ENCODE results near the gene TMEM108. TPM values are rescaled to one million over a fixed set of nuclear protein-coding genes. Genes with fewer than 3 reads are reported as not detected.

TMEM108 gene
- total and polyA plus RNA-seq, 11 donors: 0.14 to 2.8 (median 0.57) TPM

- 83 to 92% (median 87%) methylated on average over 2 of the region's 2 CpGs for WGBS, 4 donors
- ATAC-seq (no peak), DNase-seq (no peak)
- TF ChIP-seq POLR2A (IDR thresholded peaks at IDR 0.05): no peak
- TF ChIP-seq, protein P1, sequence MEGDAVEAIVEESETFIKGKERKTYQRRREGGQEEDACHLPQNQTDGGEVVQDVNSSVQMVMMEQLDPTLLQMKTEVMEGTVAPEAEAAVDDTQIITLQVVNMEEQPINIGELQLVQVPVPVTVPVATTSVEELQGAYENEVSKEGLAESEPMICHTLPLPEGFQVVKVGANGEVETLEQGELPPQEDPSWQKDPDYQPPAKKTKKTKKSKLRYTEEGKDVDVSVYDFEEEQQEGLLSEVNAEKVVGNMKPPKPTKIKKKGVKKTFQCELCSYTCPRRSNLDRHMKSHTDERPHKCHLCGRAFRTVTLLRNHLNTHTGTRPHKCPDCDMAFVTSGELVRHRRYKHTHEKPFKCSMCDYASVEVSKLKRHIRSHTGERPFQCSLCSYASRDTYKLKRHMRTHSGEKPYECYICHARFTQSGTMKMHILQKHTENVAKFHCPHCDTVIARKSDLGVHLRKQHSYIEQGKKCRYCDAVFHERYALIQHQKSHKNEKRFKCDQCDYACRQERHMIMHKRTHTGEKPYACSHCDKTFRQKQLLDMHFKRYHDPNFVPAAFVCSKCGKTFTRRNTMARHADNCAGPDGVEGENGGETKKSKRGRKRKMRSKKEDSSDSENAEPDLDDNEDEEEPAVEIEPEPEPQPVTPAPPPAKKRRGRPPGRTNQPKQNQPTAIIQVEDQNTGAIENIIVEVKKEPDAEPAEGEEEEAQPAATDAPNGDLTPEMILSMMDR (IDR thresholded peaks at IDR 0.05): no peak
- Histone ChIP-seq H3K9me3 (no peaks in the 10 kb centered on the region), H3K36me3 (no peaks in the 10 kb centered on the region), H3K4me1 (peaks cover 0 to 12% (median 2%) of the 10 kb centered on the region in 12 donors), H3K27me3 (no peaks in the 10 kb centered on the region), H3K4me3 (no peak overlapping the region), H3K27ac (no peak overlapping the region)
- intact Hi-C loops (cut with DNase I): no loop called here
Measured at GRCh38 chr3:133125802-133126201, 87.6 kb downstream of the TMEM108 start.

DNA sequence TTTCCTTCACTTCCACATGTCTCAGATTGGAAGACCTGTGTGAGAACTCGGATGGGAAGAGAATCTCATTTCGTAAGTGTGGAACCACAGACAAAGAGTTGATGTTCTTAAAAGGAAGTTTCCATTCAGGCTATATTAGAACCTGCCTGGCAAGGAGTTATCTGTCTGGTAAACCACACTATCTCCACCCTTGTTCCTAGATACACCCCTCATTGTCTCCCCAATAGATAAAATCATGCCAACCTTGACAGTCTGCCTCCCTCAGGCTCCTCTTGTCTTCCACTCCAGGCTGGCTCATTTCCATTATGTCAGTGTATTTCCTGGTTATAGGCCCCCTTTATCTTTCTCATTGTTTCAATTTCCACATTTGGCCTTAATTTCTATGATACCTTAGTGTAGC is 89.2 kb downstream of the TMEM108 start:
- WGBS, 4 donors: 63 to 81% (median 78%) methylated on average over 2 of the region's 2 CpGs
- intact Hi-C loops (cut with DNase I): no loop called here
- ATAC-seq (no peak), DNase-seq (no peak)
- Histone ChIP-seq H3K9me3 (no peaks in the 10 kb centered on the region), H3K4me1 (peaks cover 0 to 12% (median 2%) of the 10 kb centered on the region in 12 donors), H3K4me3 (no peak overlapping the region), H3K27me3 (no peaks in the 10 kb centered on the region), H3K36me3 (no peaks in the 10 kb centered on the region), H3K27ac (no peak overlapping the region)
- TF ChIP-seq, protein P1 (IDR thresholded peaks at IDR 0.05): no peak
- TF ChIP-seq POLR2A (IDR thresholded peaks at IDR 0.05): no peak

DNA sequence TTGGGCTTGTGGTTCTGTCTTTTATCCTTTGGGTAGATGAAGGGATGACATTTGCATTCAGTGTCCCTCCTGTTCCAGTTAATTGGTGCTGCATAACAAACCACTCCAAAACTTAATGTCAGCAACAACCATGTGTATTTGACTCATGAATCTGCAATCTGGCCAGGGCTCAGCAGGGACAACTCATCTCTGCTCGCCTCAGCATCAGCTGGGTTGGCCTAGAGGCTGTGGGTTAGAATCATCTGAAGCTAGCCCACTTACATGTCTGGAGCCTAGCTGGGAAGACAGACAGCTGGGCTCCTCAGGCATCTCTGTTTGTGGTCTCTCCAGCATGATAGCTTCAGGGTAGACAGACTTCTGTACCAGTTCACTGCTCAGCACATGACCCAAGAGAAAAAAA is 92.0 kb downstream of the TMEM108 start:
- no peak for ATAC-seq
- intact Hi-C loops (cut with DNase I): no loop called here
- no peak for DNase-seq
- Histone ChIP-seq H3K9me3 (no peaks in the 10 kb centered on the region), H3K36me3 (no peaks in the 10 kb centered on the region), H3K27ac (no peak overlapping the region), H3K27me3 (no peaks in the 10 kb centered on the region), H3K4me1 (no peaks in the 10 kb centered on the region), H3K4me3 (no peak overlapping the region)
- TF ChIP-seq POLR2A (IDR thresholded peaks at IDR 0.05): no peak
- TF ChIP-seq, protein P1 (IDR thresholded peaks at IDR 0.05): no peak
- 50 to 75% (median 66%) methylated on average over 1 of the region's 1 CpG for WGBS, 4 donors

- DNase-seq: no peak
- intact Hi-C loops (cut with DNase I): no loop called here
- Histone ChIP-seq H3K4me1 (no peaks in the 10 kb centered on the region), H3K9me3 (no peaks in the 10 kb centered on the region), H3K36me3 (no peaks in the 10 kb centered on the region), H3K27ac (no peak overlapping the region), H3K27me3 (no peaks in the 10 kb centered on the region), H3K4me3 (no peak overlapping the region)
- TF ChIP-seq, protein P1 (IDR thresholded peaks at IDR 0.05): no peak
- no peak for TF ChIP-seq POLR2A (IDR thresholded peaks at IDR 0.05)
- ATAC-seq: no peak
- whole genome bisulfite sequencing, 4 donors: 74 to 82% (median 78%) methylated on average over 5 of the region's 5 CpGs
Measured at GRCh38 chr3:133135306-133135705, 97.1 kb downstream of the TMEM108 start.

Measured in heart left ventricle (tissue), 16 donors.